Nephron progenitor cell (in vitro differentiated cells): ENCODE measurements around the gene ARL2.
"Not testable (repeated sequence)": the region's sequence is repeated elsewhere in the genome, so short reads cannot be mapped to it uniquely, and the experiment has no call there.

Experiments used
- DNase-seq: peaks from one replicate; pipeline ENCODE4 v3.0.0; 2021
- H3K27ac Mint-ChIP-seq: 2 replicates; pipeline ENCODE4 v1.8.0; 2021; ENCODE audit warnings: mild to moderate bottlenecking, moderate library complexity, mixed read lengths
- H3K27me3 Mint-ChIP-seq: 2 replicates; pipeline ENCODE4 v1.8.0; 2021; ENCODE audit warnings: mild to moderate bottlenecking, low read depth, mixed read lengths; ENCODE audit not compliant: poor library complexity
- H3K36me3 Mint-ChIP-seq: 2 replicates; pipeline ENCODE4 v1.8.0; 2021; ENCODE audit warnings: low read depth, mixed read lengths
- H3K4me1 Mint-ChIP-seq: 2 replicates; pipeline ENCODE4 v1.8.0; 2021; ENCODE audit warnings: mixed read lengths
- H3K4me3 Mint-ChIP-seq: 2 replicates; pipeline ENCODE4 v1.8.0; 2021; ENCODE audit warnings: mild to moderate bottlenecking, moderate library complexity, mixed read lengths
- H3K9me3 Mint-ChIP-seq: 2 replicates; pipeline ENCODE4 v1.8.0; 2021; ENCODE audit warnings: mild to moderate bottlenecking, moderate library complexity, mixed read lengths
- TF ChIP-seq, protein P1 (sequence below): fragments of 200-600 bp; sonication (generic); IDR thresholded peaks from 2 replicates; pipeline ENCODE4 v1.5.0; 2021; ENCODE audit warnings: antibody characterized with exemption

ARL2 gene

GRCh38 chr11:64974124-64974523, 39.8 kb upstream of the ARL2 start:
- no peak for DNase-seq
- Mint-ChIP-seq H3K9me3 (peaks cover 4% of the 10 kb centered on the region), H3K4me1 (peaks cover 19% of the 10 kb centered on the region), H3K27ac (no peak overlapping the region), H3K27me3 (peaks cover 6% of the 10 kb centered on the region), H3K4me3 (no peak overlapping the region), H3K36me3 (no peaks in the 10 kb centered on the region)
- TF ChIP-seq, protein P1, sequence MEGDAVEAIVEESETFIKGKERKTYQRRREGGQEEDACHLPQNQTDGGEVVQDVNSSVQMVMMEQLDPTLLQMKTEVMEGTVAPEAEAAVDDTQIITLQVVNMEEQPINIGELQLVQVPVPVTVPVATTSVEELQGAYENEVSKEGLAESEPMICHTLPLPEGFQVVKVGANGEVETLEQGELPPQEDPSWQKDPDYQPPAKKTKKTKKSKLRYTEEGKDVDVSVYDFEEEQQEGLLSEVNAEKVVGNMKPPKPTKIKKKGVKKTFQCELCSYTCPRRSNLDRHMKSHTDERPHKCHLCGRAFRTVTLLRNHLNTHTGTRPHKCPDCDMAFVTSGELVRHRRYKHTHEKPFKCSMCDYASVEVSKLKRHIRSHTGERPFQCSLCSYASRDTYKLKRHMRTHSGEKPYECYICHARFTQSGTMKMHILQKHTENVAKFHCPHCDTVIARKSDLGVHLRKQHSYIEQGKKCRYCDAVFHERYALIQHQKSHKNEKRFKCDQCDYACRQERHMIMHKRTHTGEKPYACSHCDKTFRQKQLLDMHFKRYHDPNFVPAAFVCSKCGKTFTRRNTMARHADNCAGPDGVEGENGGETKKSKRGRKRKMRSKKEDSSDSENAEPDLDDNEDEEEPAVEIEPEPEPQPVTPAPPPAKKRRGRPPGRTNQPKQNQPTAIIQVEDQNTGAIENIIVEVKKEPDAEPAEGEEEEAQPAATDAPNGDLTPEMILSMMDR: no peak

DNA sequence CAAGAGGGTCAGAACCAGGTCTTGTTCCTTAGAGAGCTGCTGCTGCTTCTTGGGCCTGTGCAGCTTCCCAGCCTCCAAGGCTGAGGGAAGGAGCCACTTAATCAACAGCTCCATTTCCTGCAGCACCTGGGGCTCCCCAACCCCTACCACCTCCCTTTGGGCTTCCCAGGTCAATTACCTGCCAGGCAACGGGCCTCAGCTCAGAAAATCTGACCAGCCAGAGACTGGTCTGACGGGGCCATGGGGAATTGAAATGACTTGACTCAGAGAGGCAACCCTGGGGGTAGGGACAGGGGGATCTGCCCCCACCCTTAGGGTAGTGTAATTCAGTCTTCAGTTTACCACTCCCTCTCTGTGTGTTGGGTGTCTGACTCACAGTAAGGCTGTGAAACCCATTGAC, 37.3 kb upstream of the ARL2 start:
- Mint-ChIP-seq H3K27me3 (peaks cover 22% of the 10 kb centered on the region), H3K27ac (no peak overlapping the region), H3K4me3 (no peak overlapping the region), H3K9me3 (no peaks in the 10 kb centered on the region), H3K4me1 (peaks cover 13% of the 10 kb centered on the region), H3K36me3 (no peaks in the 10 kb centered on the region)
- TF ChIP-seq, protein P1: no peak
- no peak for DNase-seq

DNA sequence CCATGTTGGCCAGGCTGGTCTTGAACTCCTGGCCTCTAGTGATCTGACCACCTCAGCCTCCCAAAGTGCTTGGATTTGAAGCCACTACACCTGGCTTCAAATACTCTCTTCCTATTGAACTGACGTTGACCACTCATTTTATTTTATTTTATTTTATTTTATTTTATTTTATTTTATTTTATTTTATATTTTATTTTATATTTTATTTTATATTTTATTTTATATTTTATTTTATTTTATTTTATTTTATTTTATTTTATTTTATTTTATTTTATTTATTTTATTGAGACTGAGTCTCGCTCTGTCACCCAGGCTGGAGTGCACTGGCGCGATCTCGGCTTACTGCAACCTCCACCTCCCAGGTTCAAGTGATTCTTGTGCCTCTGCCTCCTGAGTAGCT, 30.6 kb upstream of the ARL2 start:
- H3K4me3 Mint-ChIP-seq, H3K36me3 Mint-ChIP-seq, H3K4me1 Mint-ChIP-seq, DNase-seq, H3K9me3 Mint-ChIP-seq, H3K27ac Mint-ChIP-seq: not testable (repeated sequence)
- peaks cover 47% of the 10 kb centered on the region for H3K27me3 Mint-ChIP-seq

GRCh38 chr11:64987998-64988854, 25.7 kb upstream of the ARL2 start:
- peaks cover 44% of the 10 kb centered on the region for H3K4me1 Mint-ChIP-seq
- H3K4me3 Mint-ChIP-seq: no peak overlapping the region
- peaks cover 4% of the 10 kb centered on the region for H3K9me3 Mint-ChIP-seq
- H3K27ac Mint-ChIP-seq: no peak overlapping the region
- no peak for DNase-seq
- H3K36me3 Mint-ChIP-seq: peaks cover 3% of the 10 kb centered on the region
- TF ChIP-seq, protein P1: no peak
- peaks cover 35% of the 10 kb centered on the region for H3K27me3 Mint-ChIP-seq

- Mint-ChIP-seq H3K4me3 (peak overlapping the region; percentile 52), H3K27ac (no peak overlapping the region)
These were observed 24.5 kb upstream of the ARL2 start for GRCh38 chr11:64989416-64989815.

GRCh38 chr11:64990222-64990923, 23.6 kb upstream of the ARL2 start:
- TF ChIP-seq, protein P1: no peak
- Mint-ChIP-seq H3K27me3 (peaks cover 27% of the 10 kb centered on the region), H3K36me3 (peaks cover 3% of the 10 kb centered on the region), H3K9me3 (peaks cover 4% of the 10 kb centered on the region), H3K27ac (peak overlapping the region; percentile 66), H3K4me3 (peak overlapping the region; percentile 68), H3K4me1 (peaks cover 44% of the 10 kb centered on the region)
- peak; percentile 29 for DNase-seq

More at GRCh38 chr11:64989416-64989815, 24.5 kb upstream of the ARL2 start:
- H3K27me3 Mint-ChIP-seq: peaks cover 36% of the 10 kb centered on the region
- peaks cover 44% of the 10 kb centered on the region for H3K4me1 Mint-ChIP-seq
- TF ChIP-seq, protein P1: no peak
- no peak for DNase-seq
- H3K9me3 Mint-ChIP-seq: peaks cover 4% of the 10 kb centered on the region
- peaks cover 3% of the 10 kb centered on the region for H3K36me3 Mint-ChIP-seq
